IMR-90 (cell line): Measurements from ENCODE around the gene ENPP7. TPM values are rescaled to one million over a fixed set of nuclear protein-coding genes. Genes with fewer than 3 reads are reported as not detected.

ENCODE experiments used
- CHD1 ChIP-seq: IDR thresholded peaks from 2 replicates; pipeline ENCODE4 v1.6.1; 2012; ENCODE audit warnings: low read depth, low read length, improper control_type of control experiment
- MAZ ChIP-seq: IDR thresholded peaks from 2 replicates; pipeline ENCODE4 v1.6.1; 2012; ENCODE audit warnings: low read depth, mild to moderate bottlenecking, low read length, improper control_type of control experiment, moderate library complexity, borderline replicate concordance
- SMC3 ChIP-seq: fragments of 150-350 bp; IDR thresholded peaks from 2 replicates; pipeline ENCODE4 v1.6.1; 2016; ENCODE audit warnings: low read depth, mild to moderate bottlenecking, antibody characterized with exemption, low read length, moderate library complexity
- polyA plus RNA-seq, 3 experiments: library from polyadenylated mRNA; depleted of rRNA; stranded (reverse); fragments of >200 nt; gene quantifications; 2 replicates each; pipeline ENCODE4 v1.2.3, GENCODE V29; 2012; ENCODE audit warnings: low replicate concordance in 1 of 3
- total RNA-seq: library from RNA; depleted of rRNA; stranded (reverse); fragments of >200 nt; gene quantifications from 2 replicates; pipeline ENCODE4 v1.2.3, GENCODE V29; 2012

ENPP7 gene
- total and polyA plus RNA-seq, 2 of the 4 experiments (the other 2 are of a cell fraction), result not detected

- TF ChIP-seq MAZ, result no peak
- TF ChIP-seq CHD1, result no peak
- no peak for TF ChIP-seq SMC3
These were observed 58.5 kb downstream of the ENPP7 start (continued) for GRCh38 chr17:79788989-79789942.
